Left ventricle myocardium inferior (tissue), 1 donor: Measurements from ENCODE around the gene ACER2. TPM values are rescaled to one million over a fixed set of nuclear protein-coding genes. Genes with fewer than 3 reads are reported as not detected.

ENCODE experiments used
- DNase-seq: peaks from one replicate; pipeline ENCODE4 v3.0.0-alpha.2; 2020
- H3K27ac ChIP-seq: fragments of 200-600 bp; replicated peaks from 2 replicates; pipeline ENCODE4 v1.8.0; 2021
- H3K27me3 ChIP-seq: fragments of 200-600 bp; 2 replicates; pipeline ENCODE4 v1.8.0; 2021; ENCODE audit warnings: low read depth
- H3K36me3 ChIP-seq: fragments of 200-600 bp; 2 replicates; pipeline ENCODE4 v1.8.0; 2021
- H3K4me1 ChIP-seq: fragments of 200-600 bp; 2 replicates; pipeline ENCODE4 v1.8.0; 2021
- H3K4me3 ChIP-seq: fragments of 200-600 bp; 2 replicates; pipeline ENCODE4 v1.8.0; 2021; ENCODE audit warnings: mild to moderate bottlenecking, moderate library complexity
- H3K9me3 ChIP-seq: fragments of 200-600 bp; replicated peaks from 2 replicates; pipeline ENCODE4 v1.8.0; 2021
- intact Hi-C: fragments of 100-400 bp; cut with micrococcal nuclease; formaldehyde crosslinking; loops from one replicate; pipeline ENCODE4 v1.11.0; 2022
- total RNA-seq: library from RNA; stranded (reverse); fragmentation: NEBNext Ultra II Directional; extraction: Animal tissue kit (Norgen Biotek cat#: 25700); gene quantifications from one replicate; pipeline ENCODE4 v1.2.1, GENCODE V29; 2021
- TF ChIP-seq, protein P1 (sequence below): fragments of 200-600 bp; IDR thresholded peaks from 2 replicates; pipeline ENCODE4 v1.8.0; 2021; ENCODE audit warnings: antibody characterized with exemption, mild to moderate bottlenecking, borderline replicate concordance
- donor health status: DM: no; HTN: yes; CAD: no; lungs with severe emphysema.

The ACER2 gene
- total RNA-seq, 1 donor from 2014 or later = 3.8 TPM

DNA sequence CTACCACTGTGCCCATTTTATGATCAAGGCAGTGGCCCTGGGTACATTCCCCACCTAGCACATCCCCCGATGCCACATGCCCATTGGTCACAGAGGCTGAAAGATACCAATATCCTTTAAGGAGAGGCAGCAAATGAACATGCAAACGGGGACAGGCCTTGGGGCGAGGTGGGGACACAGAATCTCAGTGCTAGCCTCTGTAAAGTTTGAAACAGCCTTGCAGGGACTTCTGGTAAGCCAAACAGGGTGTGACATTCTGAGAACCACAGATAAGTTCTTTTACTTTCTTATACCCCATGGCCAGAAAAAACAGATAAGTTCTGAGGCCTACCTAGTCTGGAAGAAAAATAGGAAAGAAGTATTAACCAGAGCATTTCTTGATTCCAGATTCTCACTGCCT, 60.5 kb downstream of the ACER2 start:
- no peaks in the 10 kb centered on the region for H3K27me3 ChIP-seq
- H3K4me1 ChIP-seq = peaks cover 22% of the 10 kb centered on the region
- no peak overlapping the region for H3K4me3 ChIP-seq
- H3K36me3 ChIP-seq = no peaks in the 10 kb centered on the region
- no peak overlapping the region for H3K27ac ChIP-seq
- no peak for DNase-seq
- TF ChIP-seq, protein P1, sequence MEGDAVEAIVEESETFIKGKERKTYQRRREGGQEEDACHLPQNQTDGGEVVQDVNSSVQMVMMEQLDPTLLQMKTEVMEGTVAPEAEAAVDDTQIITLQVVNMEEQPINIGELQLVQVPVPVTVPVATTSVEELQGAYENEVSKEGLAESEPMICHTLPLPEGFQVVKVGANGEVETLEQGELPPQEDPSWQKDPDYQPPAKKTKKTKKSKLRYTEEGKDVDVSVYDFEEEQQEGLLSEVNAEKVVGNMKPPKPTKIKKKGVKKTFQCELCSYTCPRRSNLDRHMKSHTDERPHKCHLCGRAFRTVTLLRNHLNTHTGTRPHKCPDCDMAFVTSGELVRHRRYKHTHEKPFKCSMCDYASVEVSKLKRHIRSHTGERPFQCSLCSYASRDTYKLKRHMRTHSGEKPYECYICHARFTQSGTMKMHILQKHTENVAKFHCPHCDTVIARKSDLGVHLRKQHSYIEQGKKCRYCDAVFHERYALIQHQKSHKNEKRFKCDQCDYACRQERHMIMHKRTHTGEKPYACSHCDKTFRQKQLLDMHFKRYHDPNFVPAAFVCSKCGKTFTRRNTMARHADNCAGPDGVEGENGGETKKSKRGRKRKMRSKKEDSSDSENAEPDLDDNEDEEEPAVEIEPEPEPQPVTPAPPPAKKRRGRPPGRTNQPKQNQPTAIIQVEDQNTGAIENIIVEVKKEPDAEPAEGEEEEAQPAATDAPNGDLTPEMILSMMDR = no peak
- H3K9me3 ChIP-seq = no peaks in the 10 kb centered on the region
- intact Hi-C loops = no loop called here

DNA sequence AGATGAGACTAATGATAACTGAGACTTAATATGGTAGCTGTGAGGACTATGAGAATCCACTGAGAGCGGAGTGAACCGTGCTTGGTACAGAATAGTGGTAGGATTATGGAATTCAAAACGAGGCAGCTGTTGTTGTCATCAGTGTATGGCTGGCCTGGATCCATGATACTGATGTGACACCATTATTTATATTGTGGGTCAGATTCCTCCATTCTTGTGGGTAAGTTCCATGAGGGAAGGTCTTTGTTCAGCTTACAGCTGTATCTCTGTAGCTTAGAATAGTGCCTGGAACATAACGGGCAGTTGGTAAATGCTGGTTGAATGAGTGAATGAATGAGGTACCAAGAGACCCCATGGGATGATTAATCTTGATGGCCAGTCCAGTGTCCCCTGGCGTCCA, 61.8 kb downstream of the ACER2 start:
- DNase-seq = no peak
- intact Hi-C loops = no loop called here
- H3K4me1 ChIP-seq = peaks cover 13% of the 10 kb centered on the region
- no peak overlapping the region for H3K4me3 ChIP-seq
- H3K36me3 ChIP-seq = no peaks in the 10 kb centered on the region
- TF ChIP-seq, protein P1 = no peak
- H3K27me3 ChIP-seq = no peaks in the 10 kb centered on the region
- no peaks in the 10 kb centered on the region for H3K9me3 ChIP-seq
- no peak overlapping the region for H3K27ac ChIP-seq

DNA sequence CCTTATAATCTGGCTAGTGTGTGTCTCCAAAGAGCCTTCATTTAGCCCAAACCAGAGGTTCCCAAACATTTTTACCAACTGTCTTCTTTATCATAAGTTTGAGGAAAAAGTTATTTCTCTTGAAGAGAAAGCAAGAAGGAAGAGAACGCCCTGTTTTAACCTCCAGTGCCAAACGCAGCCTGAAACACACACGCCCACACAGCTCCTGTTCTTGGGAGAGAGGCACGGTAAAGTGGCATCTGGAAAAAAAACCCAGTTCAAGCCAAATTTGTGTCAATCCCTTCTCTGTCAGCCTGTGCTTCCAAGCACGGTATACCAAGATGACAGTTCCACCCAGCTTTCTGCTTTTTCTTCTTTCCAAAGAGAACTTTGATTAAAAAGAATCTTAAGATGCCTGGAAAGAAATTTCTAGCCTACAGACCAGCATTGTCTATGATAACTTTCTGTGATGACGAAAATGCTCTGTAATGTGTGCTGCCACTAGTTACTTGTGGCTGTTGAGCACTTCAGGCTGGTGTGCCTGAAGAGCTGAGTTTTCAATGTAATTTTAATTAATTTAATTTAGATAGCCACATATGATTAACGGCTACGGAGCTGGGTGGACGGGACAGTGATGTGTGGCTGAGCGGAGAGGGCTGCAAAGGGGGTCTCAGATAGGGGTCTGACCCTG, 62.3 kb downstream of the ACER2 start:
- intact Hi-C loops = no loop called here
- Histone ChIP-seq H3K9me3 (no peaks in the 10 kb centered on the region), H3K36me3 (no peaks in the 10 kb centered on the region), H3K4me3 (peak overlapping the region; percentile 35), H3K27ac (no peak overlapping the region), H3K4me1 (peaks cover 13% of the 10 kb centered on the region), H3K27me3 (no peaks in the 10 kb centered on the region)
- DNase-seq = no peak
- TF ChIP-seq, protein P1 = no peak

DNA sequence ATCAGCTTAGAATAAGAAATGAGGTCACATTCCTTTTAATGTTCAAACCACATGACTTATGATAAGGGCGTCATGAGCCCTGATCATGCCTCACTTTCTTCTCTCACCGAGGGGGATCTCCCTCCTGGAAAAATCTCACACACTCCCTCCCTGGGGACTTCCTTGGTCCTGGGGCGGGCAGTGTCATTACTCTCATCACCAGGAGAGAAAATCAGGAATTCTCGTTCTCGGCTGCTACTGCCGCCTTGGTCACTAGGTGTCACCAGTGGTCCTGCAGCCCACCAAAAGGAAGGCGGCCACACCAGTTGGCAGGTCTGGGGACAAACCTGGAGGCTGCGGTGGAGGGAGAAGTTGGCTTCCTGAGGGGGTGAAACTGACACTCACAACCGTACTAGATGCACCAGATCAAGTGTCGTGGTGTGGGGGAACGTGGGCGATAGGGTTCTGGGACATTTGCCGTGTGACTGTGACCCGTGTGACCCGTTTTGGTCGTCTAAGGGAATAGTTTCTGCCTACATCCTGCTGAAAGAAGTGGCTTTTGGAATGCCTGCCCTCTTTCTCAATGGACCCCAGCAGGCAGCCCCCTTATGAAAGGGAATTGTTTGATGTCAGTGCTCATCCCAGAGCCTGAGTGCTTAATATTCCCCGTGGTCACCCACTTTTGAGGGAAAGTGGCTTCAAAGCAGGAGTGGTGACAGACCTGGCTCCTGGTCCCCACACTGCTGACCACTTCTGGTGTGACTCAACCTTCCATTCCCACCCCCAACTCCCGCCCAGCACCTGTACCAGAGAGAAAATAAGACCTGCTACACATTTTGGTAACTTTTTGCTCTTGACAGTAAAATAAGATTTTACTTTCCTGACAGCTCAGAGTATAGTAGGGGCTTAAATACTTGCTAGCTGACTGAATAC, 63.2 kb downstream of the ACER2 start:
- peak; percentile 52 for DNase-seq
- Histone ChIP-seq H3K36me3 (no peaks in the 10 kb centered on the region), H3K4me3 (peak overlapping the region; percentile 35), H3K27ac (no peak overlapping the region), H3K9me3 (no peaks in the 10 kb centered on the region), H3K4me1 (peaks cover 13% of the 10 kb centered on the region), H3K27me3 (no peaks in the 10 kb centered on the region)
- intact Hi-C loops = no loop called here
- TF ChIP-seq, protein P1 = peak; percentile 86

GRCh38 chr9:19473605-19474004, 64.8 kb downstream of the ACER2 start:
- Histone ChIP-seq H3K36me3 (no peaks in the 10 kb centered on the region), H3K9me3 (no peaks in the 10 kb centered on the region), H3K4me3 (no peak overlapping the region), H3K4me1 (peaks cover 13% of the 10 kb centered on the region), H3K27ac (no peak overlapping the region), H3K27me3 (no peaks in the 10 kb centered on the region)
- no peak for DNase-seq
- TF ChIP-seq, protein P1 = no peak
- intact Hi-C loops = no loop called here
